ENCODE results near the gene PIM2. TPM values are rescaled to one million over a fixed set of nuclear protein-coding genes. Genes with fewer than 3 reads are reported as not detected.

PIM2 gene
- total and polyA plus RNA-seq, 9 of the 15 experiments (the other 6 are each of a cell fraction or from before 2014, with no cell fraction given) = 67.6 to 191 (median 108) TPM

DNA sequence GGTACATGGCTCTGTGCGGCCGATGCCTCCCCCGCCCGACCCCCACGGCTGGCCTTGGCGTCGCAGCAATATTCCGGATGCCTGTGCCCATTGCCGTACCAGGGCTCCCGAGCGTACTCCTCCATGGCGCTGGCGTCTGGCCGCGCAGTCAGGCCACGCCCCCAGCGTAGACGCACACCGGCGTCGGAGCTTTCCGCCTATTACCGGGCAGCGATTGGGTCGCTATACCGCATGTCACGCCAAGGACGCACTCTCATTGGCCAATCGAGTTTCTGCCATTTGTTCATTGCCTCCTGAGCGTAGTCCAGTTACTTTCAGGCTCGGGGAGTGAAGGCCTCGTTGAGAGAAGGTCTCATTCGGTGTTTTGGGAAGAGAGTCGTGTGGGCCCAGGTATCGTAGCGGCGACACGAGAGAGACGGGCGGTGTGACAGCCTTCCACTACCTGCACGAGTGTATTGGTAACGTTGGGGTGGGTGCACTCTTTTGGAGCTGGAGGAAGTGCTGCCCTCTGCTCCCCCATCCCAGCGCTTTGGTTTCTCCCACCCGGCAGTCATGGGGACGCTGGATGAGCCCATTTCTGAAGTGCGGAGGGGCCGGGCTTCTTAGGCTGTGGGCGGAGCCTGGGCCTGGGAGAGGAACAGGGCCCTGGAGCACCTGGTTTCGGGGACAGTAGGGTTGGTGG lies 21.1 kb downstream of the PIM2 start, which contains the start of the genes PQBP1 and TIMM17B:
Gene PQBP1, plus strand, starts transcription at position 306 of the 682 bp plus-strand sequence. CDS start 580 bp downstream, outside the sequence.
Gene TIMM17B, minus strand, starts transcription at position 144 of the 682 bp plus-strand sequence. Its CDS starts 19 bp downstream, at position 125.
- H3K27me3 ChIP-seq (ENCODE audit: control insufficient read depth in 2 of 2, insufficient read depth in 2 of 2, low read length in 2 of 2) = no peaks in the 10 kb centered on the region
- H3K9me1 ChIP-seq (ENCODE audit: control insufficient read depth, insufficient read depth, low read length) = no peaks in the 10 kb centered on the region
- peaks cover 61% of the 10 kb centered on the region for H3K79me2 ChIP-seq (ENCODE audit: control insufficient read depth, insufficient read depth, low read length)
- peak within 1 kb of the TSS; percentile 90 to 95 for H3K9ac ChIP-seq (ENCODE audit: insufficient read depth in 1 of 2, low read depth in 2 of 2, low read length in 2 of 2)
- H4K20me1 ChIP-seq (replicated peaks; ENCODE audit: control insufficient read depth, insufficient read depth, low read length) = peaks cover 7% of the 10 kb centered on the region; the same call in 1 of the 2 replicates
- no TSS peak for BruUV-seq (replicated peaks)
- peaks cover 11 to 20% of the 10 kb centered on the region in 2 experiments; a peak in 4 of 5 replicates for H3K4me1 ChIP-seq (replicated peaks in 1 of 2; ENCODE audit: control insufficient read depth in 2 of 2, insufficient read depth in 2 of 2, low read length in 2 of 2)
- peak within 1 kb of the TSS; percentile 85 for H3K4me2 ChIP-seq (ENCODE audit: insufficient read depth, low read length)
- peak within 1 kb of the TSS; percentile 89 for H2AFZ ChIP-seq (ENCODE audit: low read depth, low read length)
- peaks cover 68% of the 10 kb centered on the region for H3K36me3 ChIP-seq (ENCODE audit: control insufficient read depth, insufficient read depth, low read length)
- POLR2A ChIA-PET = interaction anchor here (0.6 to 2.2 kb wide), 12 partner anchors 9 to 214 kb away, joined by 3 to 13 read pairs (median 4); partner anchors contain the start of gene SLC35A2
- H3K4me3 ChIP-seq = peak within 1 kb of the TSS; percentile 72
- CTCF ChIA-PET (ENCODE audit: low intra/inter-chr PET ratio) = no interaction called here
- DNase-seq (ENCODE audit: extremely low read depth in 1 of 4, low spot score in 3 of 4) (peak; percentile 78 to 96 (median 86)), FAIRE-seq (peak; percentile 99), ATAC-seq (peak; percentile 93)
- 2% methylated on average over 40 of the region's 49 CpGs for WGBS (ENCODE audit: insufficient coverage, low coverage, missing lambda C conversion rate)
- intact Hi-C loops (cut with micrococcal nuclease) = loop anchor here (5.0 kb wide), 5 partner anchors 35 to 250 kb away; partner anchors contain the start of genes GLOD5 and HDAC6
- H3K9me3 ChIP-seq (replicated peaks; ENCODE audit: control insufficient read depth, insufficient read depth, low read depth, low read length) = no peaks in the 10 kb centered on the region
- in situ Hi-C loops (cut with MboI) = no loop called here
- H3K27ac ChIP-seq (ENCODE audit: extremely low read depth, low read depth, low read length) = peak within 1 kb of the TSS; percentile 97
- TF ChIP-seq FOXK2 (conservative IDR thresholded peaks at IDR 0.05 in 1 of 2, IDR thresholded peaks at IDR 0.05 in 1 of 2; ENCODE audit: low read depth in 2 of 2) = peak in 1 of 2 experiments; percentile 99; a peak in 2 of 4 replicates
- TF ChIP-seq TCF7 (IDR thresholded peaks at IDR 0.05; ENCODE audit: borderline replicate concordance) = no peak
- TF ChIP-seq TFAM (CRISPR knock-in tag; conservative IDR thresholded peaks at IDR 0.05) = no peak
- TF ChIP-seq ZNF431 (CRISPR knock-in tag; IDR thresholded peaks at IDR 0.05) = no peak
- TF ChIP-seq ZNF41 (CRISPR knock-in tag; conservative IDR thresholded peaks at IDR 0.05) = no peak
- peak; percentile 83 for TF ChIP-seq ASH1L (IDR thresholded peaks at IDR 0.05; ENCODE audit: borderline replicate concordance, low read depth, partially characterized antibody)
- TF ChIP-seq TCFL5 (CRISPR knock-in tag; conservative IDR thresholded peaks at IDR 0.05) = no peak
- TF ChIP-seq, protein P1, sequence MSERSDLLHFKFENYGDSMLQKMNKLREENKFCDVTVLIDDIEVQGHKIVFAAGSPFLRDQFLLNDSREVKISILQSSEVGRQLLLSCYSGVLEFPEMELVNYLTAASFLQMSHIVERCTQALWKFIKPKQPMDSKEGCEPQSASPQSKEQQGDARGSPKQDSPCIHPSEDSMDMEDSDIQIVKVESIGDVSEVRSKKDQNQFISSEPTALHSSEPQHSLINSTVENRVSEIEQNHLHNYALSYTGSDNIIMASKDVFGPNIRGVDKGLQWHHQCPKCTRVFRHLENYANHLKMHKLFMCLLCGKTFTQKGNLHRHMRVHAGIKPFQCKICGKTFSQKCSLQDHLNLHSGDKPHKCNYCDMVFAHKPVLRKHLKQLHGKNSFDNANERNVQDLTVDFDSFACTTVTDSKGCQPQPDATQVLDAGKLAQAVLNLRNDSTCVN (CRISPR knock-in tag; IDR thresholded peaks at IDR 0.05) = peak; percentile 28; the same call in 1 of the 2 replicates
- TF ChIP-seq PPARD (CRISPR knock-in tag; IDR thresholded peaks at IDR 0.05) = no peak
- TF ChIP-seq MED1 (CRISPR knock-in tag; IDR thresholded peaks at IDR 0.05; ENCODE audit: borderline replicate concordance) = no peak
- peak; percentile 15 to 88 (median 75) for TF ChIP-seq YY1 (IDR thresholded peaks at IDR 0.05; ENCODE audit: borderline replicate concordance in 1 of 3, control insufficient read depth in 1 of 3, extremely low read depth in 1 of 3, insufficient read depth in 3 of 3, insufficient read length in 1 of 3, insufficient replicate concordance in 2 of 3, low read depth in 1 of 3, low read length in 2 of 3)
- TF ChIP-seq POLR2G (IDR thresholded peaks at IDR 0.05; ENCODE audit: low read depth, low read length) = peak; percentile 93
- TF ChIP-seq ZNF766 (CRISPR knock-in tag; conservative IDR thresholded peaks at IDR 0.05) = no peak
- no peak for TF ChIP-seq ZFP36 (IDR thresholded peaks at IDR 0.05; ENCODE audit: low read depth, low read length, partially characterized antibody)
- no peak for TF ChIP-seq LARP7 (IDR thresholded peaks at IDR 0.05)
- TF ChIP-seq MAZ (CRISPR knock-in tag; conservative IDR thresholded peaks at IDR 0.05 in 1 of 2, IDR thresholded peaks at IDR 0.05 in 1 of 2) = peak; percentile 4 to 27; a peak in 1 of 4 replicates
- TF ChIP-seq, protein P2, sequence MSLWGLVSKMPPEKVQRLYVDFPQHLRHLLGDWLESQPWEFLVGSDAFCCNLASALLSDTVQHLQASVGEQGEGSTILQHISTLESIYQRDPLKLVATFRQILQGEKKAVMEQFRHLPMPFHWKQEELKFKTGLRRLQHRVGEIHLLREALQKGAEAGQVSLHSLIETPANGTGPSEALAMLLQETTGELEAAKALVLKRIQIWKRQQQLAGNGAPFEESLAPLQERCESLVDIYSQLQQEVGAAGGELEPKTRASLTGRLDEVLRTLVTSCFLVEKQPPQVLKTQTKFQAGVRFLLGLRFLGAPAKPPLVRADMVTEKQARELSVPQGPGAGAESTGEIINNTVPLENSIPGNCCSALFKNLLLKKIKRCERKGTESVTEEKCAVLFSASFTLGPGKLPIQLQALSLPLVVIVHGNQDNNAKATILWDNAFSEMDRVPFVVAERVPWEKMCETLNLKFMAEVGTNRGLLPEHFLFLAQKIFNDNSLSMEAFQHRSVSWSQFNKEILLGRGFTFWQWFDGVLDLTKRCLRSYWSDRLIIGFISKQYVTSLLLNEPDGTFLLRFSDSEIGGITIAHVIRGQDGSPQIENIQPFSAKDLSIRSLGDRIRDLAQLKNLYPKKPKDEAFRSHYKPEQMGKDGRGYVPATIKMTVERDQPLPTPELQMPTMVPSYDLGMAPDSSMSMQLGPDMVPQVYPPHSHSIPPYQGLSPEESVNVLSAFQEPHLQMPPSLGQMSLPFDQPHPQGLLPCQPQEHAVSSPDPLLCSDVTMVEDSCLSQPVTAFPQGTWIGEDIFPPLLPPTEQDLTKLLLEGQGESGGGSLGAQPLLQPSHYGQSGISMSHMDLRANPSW (CRISPR knock-in tag; IDR thresholded peaks at IDR 0.05) = 0 out of 2 replicates have a peak, but pooled peaks have one; percentile 33

Data from K562 (cell line).